Gastroesophageal sphincter (tissue), 3 donors: ENCODE data around the gene ALKBH5.

ENCODE experiments used
- EP300 ChIP-seq: sonication (generic); formaldehyde crosslinking; IDR thresholded peaks from one replicate; pipeline ENCODE4 v1.6.1; 2017; ENCODE audit warnings: antibody characterized with exemption, mild to moderate bottlenecking
- POLR2A ChIP-seq, 2 donors: fragments of 450-650 bp; IDR thresholded peaks; one replicate each; pipeline ENCODE4 v1.6.1; 2017; ENCODE audit warnings: antibody characterized with exemption in 2 of 2, mild to moderate bottlenecking in 2 of 2, moderate library complexity in 1 of 2
- TF ChIP-seq, protein P1 (sequence below), 4 experiments: fragments of 200-600 bp in 2 of 4; fragments of 450-650 bp in 2 of 4; sonication (generic) in 1 of 4; IDR thresholded peaks; one replicate each; pipeline ENCODE4 v1.5.1; 2017 to 2019; ENCODE audit warnings: antibody characterized with exemption in 4 of 4, mild to moderate bottlenecking in 2 of 4, moderate library complexity in 2 of 4

DNA sequence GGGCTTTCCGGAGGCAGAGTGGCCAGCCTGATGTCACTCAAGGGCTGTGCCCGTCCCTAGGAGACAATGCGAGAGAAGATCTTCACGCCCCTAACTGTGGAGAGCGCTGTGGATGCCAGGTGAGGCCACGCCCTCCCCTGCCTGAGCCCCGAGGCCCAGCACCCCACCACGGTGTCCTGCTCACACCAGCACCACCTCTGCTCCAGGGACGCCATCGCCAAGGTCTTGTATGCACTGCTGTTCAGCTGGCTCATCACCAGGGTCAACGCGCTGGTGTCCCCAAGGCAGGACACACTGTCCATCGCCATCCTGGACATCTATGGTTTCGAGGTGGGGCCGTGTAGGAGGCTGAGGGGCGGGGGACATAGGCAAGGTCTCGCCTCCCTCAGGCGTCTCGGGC is 47.3 kb upstream of the ALKBH5 start:
- no peak for TF ChIP-seq EP300
- TF ChIP-seq, protein P1, sequence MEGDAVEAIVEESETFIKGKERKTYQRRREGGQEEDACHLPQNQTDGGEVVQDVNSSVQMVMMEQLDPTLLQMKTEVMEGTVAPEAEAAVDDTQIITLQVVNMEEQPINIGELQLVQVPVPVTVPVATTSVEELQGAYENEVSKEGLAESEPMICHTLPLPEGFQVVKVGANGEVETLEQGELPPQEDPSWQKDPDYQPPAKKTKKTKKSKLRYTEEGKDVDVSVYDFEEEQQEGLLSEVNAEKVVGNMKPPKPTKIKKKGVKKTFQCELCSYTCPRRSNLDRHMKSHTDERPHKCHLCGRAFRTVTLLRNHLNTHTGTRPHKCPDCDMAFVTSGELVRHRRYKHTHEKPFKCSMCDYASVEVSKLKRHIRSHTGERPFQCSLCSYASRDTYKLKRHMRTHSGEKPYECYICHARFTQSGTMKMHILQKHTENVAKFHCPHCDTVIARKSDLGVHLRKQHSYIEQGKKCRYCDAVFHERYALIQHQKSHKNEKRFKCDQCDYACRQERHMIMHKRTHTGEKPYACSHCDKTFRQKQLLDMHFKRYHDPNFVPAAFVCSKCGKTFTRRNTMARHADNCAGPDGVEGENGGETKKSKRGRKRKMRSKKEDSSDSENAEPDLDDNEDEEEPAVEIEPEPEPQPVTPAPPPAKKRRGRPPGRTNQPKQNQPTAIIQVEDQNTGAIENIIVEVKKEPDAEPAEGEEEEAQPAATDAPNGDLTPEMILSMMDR (IDR thresholded peaks at IDR 0.05), result no peak
- TF ChIP-seq POLR2A (IDR thresholded peaks at IDR 0.05), result no peak
